ENCODE measurements around the gene BCAS3.

- TF ChIP-seq SPI1 (IDR thresholded peaks at IDR 0.05; ENCODE audit: low read depth, low read length): no peak
- no peak for TF ChIP-seq POLR2AphosphoS5 (IDR thresholded peaks at IDR 0.05; ENCODE audit: low read depth, low read length)
- no peak for TF ChIP-seq POLR2A (IDR thresholded peaks at IDR 0.05; ENCODE audit: low read depth, low read length)
Observed at GRCh38 chr17:61065263-61065773, 387.7 kb downstream of the BCAS3 start.
